ENCODE data around the gene RIT2.

DNA sequence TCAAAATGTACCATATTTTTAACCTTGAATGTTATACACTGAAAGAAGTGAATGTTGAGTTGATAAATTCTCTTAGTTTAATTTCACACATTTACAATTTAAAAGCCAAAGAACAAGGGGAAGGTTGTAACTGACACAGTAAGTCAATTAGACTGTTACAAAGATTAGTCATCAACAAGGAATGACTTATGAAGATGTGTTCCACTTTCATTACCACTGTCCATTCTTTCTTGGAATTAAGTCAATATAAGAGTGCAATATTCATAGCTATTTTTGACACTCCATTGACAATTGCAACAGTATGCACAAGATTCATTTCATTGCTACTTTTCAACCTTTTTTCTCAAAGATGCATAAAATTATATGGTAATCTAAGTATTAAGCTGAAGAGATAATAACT lies 291.3 kb downstream of the RIT2 start:
- TF ChIP-seq, protein P1, sequence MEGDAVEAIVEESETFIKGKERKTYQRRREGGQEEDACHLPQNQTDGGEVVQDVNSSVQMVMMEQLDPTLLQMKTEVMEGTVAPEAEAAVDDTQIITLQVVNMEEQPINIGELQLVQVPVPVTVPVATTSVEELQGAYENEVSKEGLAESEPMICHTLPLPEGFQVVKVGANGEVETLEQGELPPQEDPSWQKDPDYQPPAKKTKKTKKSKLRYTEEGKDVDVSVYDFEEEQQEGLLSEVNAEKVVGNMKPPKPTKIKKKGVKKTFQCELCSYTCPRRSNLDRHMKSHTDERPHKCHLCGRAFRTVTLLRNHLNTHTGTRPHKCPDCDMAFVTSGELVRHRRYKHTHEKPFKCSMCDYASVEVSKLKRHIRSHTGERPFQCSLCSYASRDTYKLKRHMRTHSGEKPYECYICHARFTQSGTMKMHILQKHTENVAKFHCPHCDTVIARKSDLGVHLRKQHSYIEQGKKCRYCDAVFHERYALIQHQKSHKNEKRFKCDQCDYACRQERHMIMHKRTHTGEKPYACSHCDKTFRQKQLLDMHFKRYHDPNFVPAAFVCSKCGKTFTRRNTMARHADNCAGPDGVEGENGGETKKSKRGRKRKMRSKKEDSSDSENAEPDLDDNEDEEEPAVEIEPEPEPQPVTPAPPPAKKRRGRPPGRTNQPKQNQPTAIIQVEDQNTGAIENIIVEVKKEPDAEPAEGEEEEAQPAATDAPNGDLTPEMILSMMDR (IDR thresholded peaks at IDR 0.05) = no peak
- TF ChIP-seq EP300 (IDR thresholded peaks at IDR 0.05) = no peak

Measured in esophagus muscularis mucosa (tissue), 3 donors.